NCI-H69 (cell line): ENCODE measurements around the gene MMP15.
"Not testable (repeated sequence)": the region's sequence is repeated elsewhere in the genome, so short reads cannot be mapped to it uniquely, and the experiment has no call there.

Source experiments
- DNase-seq: peaks from one replicate; lab custom pipeline; 2025; lab: John Stamatoyannopoulos, UW

MMP15 gene

DNA sequence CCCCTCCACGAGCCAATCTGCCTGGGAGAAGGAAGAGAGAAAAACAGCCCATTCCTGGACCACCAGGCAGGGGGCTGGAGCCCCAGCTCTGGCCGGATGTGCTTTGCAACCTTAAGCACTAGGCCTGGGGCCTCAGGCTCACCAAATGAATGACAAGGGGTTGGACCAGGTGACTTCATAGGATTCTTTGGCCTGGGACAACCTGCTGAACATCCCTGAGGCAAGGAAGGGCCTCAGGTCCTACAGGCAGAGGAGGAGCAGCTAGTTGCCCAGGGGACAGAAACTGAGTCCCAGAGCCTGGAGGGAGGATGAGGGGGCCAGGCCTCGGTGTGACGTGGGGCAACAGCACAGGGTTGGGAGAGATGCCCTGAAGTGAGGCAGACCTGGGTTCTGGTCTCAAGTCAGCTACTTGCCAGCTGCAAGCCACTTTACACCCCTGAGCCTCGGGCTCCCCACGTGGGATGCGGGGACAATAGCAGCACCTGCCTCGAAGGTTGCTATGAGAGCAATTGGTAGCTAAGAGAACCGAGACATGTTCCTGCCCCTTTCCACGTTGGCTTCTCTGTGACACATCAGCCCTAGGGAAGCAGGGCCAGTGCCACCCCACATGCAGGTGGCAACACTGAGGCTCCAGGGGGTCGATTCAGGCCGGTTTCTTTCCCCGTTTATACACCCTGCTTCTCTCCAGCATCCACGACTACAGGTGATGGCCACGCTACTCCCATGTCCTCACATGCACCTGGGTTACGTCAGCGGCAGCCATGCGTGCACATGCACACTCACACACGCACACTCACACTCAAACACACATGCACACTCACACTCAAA lies 61.0 kb downstream of the MMP15 start:
- DNase-seq: peak; percentile 66

- no peak for DNase-seq
These were observed 61.8 kb downstream of the MMP15 start for GRCh38 chr16:58087209-58087913.

DNA sequence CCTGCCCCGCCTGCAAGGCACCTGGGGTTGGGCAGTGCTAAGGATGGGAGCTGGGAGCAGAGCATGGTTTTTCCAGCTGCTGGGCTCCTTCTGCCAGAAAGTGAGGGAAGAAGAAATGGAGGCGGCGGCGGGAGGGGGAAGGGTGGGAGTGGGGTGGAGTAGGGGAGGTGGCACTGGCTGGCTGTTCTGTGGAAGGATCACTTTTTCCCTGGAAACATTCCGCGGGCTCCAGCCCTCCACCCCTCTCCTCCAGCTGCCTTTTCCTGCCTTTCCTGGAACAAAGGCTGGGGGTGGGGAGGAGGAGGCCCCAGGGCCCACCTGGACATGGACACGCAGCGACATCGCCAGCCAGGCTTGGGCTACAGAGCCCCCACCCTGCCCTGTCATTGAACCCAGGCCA lies 62.5 kb downstream of the MMP15 start:
- no peak for DNase-seq

- not testable (repeated sequence) for DNase-seq
These were observed 64.8 kb downstream of the MMP15 start for GRCh38 chr16:58090396-58090795.

DNA sequence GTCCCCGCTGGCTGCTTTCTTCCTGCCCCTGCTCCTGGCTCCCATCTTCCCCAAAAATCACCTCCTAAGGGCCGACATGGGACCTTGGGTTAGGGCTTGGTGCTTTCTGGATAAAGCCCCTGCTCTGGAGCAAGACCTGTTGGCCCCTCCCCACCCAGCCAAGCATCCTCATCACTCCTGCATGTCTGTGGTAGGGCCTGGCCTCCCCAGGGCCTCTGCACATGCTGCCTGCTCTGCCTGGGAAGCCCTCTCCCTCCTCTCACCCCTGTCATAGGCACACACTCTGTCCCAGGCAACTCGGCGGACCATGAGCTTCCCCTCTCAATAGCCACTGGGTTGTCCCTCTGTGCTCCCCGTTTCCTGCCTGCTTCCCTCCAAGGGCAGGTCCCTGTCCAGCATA lies 68.5 kb downstream of the MMP15 start:
- no peak for DNase-seq

DNA sequence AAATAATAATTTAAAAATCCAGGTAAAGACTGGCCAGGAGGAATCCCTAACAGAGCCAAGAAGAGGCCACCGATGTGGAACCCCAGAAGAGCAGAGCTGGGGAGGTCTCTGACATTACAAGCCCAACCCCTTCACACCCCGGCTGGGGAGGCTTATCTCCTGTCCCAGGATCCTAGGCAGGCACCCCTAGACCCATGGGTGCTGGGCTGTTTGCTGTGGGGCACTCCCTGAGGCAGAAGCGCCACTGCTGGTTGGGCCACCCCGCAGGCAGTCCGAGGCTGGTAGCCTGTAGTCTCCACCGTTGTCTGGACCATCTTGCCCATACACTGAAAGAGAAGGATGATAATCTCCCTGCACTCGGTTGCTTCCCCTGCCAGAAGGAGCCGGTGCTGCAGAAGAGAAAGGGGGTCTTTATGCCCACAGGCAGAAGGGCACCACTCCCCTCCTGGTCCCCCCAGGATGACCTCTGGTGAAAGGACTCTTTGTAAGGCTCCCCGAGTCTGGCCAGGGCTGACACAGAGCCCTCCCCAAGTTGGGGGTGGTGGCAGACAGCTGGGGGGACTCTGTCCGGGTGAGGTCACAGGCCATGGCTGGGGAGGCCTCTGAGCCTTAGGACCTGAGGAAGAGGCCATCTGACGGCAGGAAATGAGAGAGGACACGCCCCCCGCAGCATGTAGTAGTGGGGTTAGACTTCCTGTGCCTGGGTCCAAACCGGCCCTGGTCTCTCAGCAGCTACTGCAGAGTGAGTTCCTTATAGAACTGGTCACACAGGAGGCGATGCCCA lies 69.4 kb downstream of the MMP15 start:
- DNase-seq: no peak

- DNase-seq: not testable (repeated sequence)
These were observed 70.0 kb downstream of the MMP15 start for GRCh38 chr16:58095575-58095960.

- DNase-seq: no peak
These were observed 70.7 kb downstream of the MMP15 start for GRCh38 chr16:58096249-58096648.
